ENCODE measurements around the gene PLB1.

PLB1 gene

GRCh38 chr2:28454016-28454930 is 41.6 kb upstream of the PLB1 start:
- H4K20me1 ChIP-seq (ENCODE audit: insufficient read depth, low read length): no peaks in the 10 kb centered on the region
- no peaks in the 10 kb centered on the region for H3K27me3 ChIP-seq (ENCODE audit: insufficient read depth, low read length, poor library complexity)
- TF ChIP-seq EZH2 (IDR thresholded peaks at IDR 0.05; ENCODE audit: borderline replicate concordance, low read depth, low read length, severe bottlenecking) (no peak), CTCF (IDR thresholded peaks at IDR 0.05; ENCODE audit: borderline replicate concordance, extremely low read depth, low read length, poor library complexity, severe bottlenecking) (no peak)
- H3K9me3 ChIP-seq (ENCODE audit: insufficient read depth, low read length, severe bottlenecking): no peaks in the 10 kb centered on the region
- H3K4me2 ChIP-seq (ENCODE audit: insufficient read depth, low read length): no peak overlapping the region
- H3K36me3 ChIP-seq (ENCODE audit: insufficient read depth, low read length): no peaks in the 10 kb centered on the region
- no peak for ATAC-seq (ENCODE audit: insufficient read depth, low read depth)
- no peak overlapping the region for H2AFZ ChIP-seq (ENCODE audit: low read depth, low read length)
- no peaks in the 10 kb centered on the region for H3K4me1 ChIP-seq (ENCODE audit: insufficient read depth, low read length)
- no peak overlapping the region for H3K4me3 ChIP-seq (ENCODE audit: low read depth in 1 of 2, low read length in 2 of 2)
- no peaks in the 10 kb centered on the region for H3K79me2 ChIP-seq (ENCODE audit: insufficient read depth, low read length)
- no peak overlapping the region for H3K9ac ChIP-seq (ENCODE audit: low read depth, low read length)
- no peak overlapping the region for H3K27ac ChIP-seq (ENCODE audit: low read length)
- no peak for DNase-seq

- no peaks in the 10 kb centered on the region for H3K4me1 ChIP-seq (ENCODE audit: insufficient read depth, low read length)
- peaks cover 3% of the 10 kb centered on the region for H3K27me3 ChIP-seq (ENCODE audit: insufficient read depth, low read length, poor library complexity)
- ATAC-seq (ENCODE audit: insufficient read depth, low read depth) (no peak), DNase-seq (no peak)
- H3K4me2 ChIP-seq (ENCODE audit: insufficient read depth, low read length): no peak overlapping the region
- no peak overlapping the region for H2AFZ ChIP-seq (ENCODE audit: low read depth, low read length)
- H3K9me3 ChIP-seq (ENCODE audit: insufficient read depth, low read length, severe bottlenecking): no peaks in the 10 kb centered on the region
- H3K9ac ChIP-seq (ENCODE audit: low read depth, low read length): no peak overlapping the region
- H3K4me3 ChIP-seq (ENCODE audit: low read depth in 1 of 2, low read length in 2 of 2): no peak overlapping the region
- H3K79me2 ChIP-seq (ENCODE audit: insufficient read depth, low read length): no peaks in the 10 kb centered on the region
- no peaks in the 10 kb centered on the region for H4K20me1 ChIP-seq (ENCODE audit: insufficient read depth, low read length)
- no peaks in the 10 kb centered on the region for H3K36me3 ChIP-seq (ENCODE audit: insufficient read depth, low read length)
- no peak for TF ChIP-seq CTCF (IDR thresholded peaks at IDR 0.05; ENCODE audit: borderline replicate concordance, extremely low read depth, low read length, poor library complexity, severe bottlenecking)
- TF ChIP-seq EZH2 (IDR thresholded peaks at IDR 0.05; ENCODE audit: borderline replicate concordance, low read depth, low read length, severe bottlenecking): no peak
- no peak overlapping the region for H3K27ac ChIP-seq (ENCODE audit: low read length)
Observed at GRCh38 chr2:28457237-28457636, 38.6 kb upstream of the PLB1 start.

DNA sequence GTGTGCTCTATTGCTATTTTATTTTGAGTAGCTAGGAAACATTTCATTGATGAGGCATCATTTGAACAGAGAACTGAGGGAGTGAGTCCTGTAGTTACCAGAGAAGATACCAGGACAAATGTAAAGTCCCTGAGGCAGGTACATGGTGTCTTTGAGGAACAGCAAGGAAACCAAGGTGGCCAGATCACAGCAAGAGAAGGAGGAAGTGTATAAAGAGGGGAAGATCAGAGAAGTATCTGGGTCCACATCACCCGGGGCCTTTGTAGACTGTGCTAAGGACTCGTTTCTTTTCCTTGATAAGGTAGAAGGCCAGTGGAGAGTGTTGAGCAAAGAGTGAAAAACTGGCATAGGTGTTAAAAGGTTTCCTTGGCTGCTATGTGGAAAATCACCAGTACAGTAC is 34.8 kb upstream of the PLB1 start:
- peaks cover 3% of the 10 kb centered on the region for H3K27me3 ChIP-seq (ENCODE audit: insufficient read depth, low read length, poor library complexity)
- ATAC-seq (ENCODE audit: insufficient read depth, low read depth) (no peak), DNase-seq (no peak)
- H4K20me1 ChIP-seq (ENCODE audit: insufficient read depth, low read length): no peaks in the 10 kb centered on the region
- H3K4me3 ChIP-seq (ENCODE audit: low read depth in 1 of 2, low read length in 2 of 2): no peak overlapping the region
- no peak overlapping the region for H2AFZ ChIP-seq (ENCODE audit: low read depth, low read length)
- H3K27ac ChIP-seq (ENCODE audit: low read length): no peak overlapping the region
- no peak overlapping the region for H3K4me2 ChIP-seq (ENCODE audit: insufficient read depth, low read length)
- no peak overlapping the region for H3K9ac ChIP-seq (ENCODE audit: low read depth, low read length)
- no peaks in the 10 kb centered on the region for H3K79me2 ChIP-seq (ENCODE audit: insufficient read depth, low read length)
- H3K36me3 ChIP-seq (ENCODE audit: insufficient read depth, low read length): no peaks in the 10 kb centered on the region
- H3K4me1 ChIP-seq (ENCODE audit: insufficient read depth, low read length): no peaks in the 10 kb centered on the region
- no peaks in the 10 kb centered on the region for H3K9me3 ChIP-seq (ENCODE audit: insufficient read depth, low read length, severe bottlenecking)
- TF ChIP-seq EZH2 (IDR thresholded peaks at IDR 0.05; ENCODE audit: borderline replicate concordance, low read depth, low read length, severe bottlenecking) (no peak), CTCF (IDR thresholded peaks at IDR 0.05; ENCODE audit: borderline replicate concordance, extremely low read depth, low read length, poor library complexity, severe bottlenecking) (no peak)

Data from DND-41 (cell line).